ENCODE data around the gene SAMD4A. TPM values are rescaled to one million over a fixed set of nuclear protein-coding genes. Genes with fewer than 3 reads are reported as not detected.

SAMD4A gene
- total and polyA plus RNA-seq, 2 of the 4 experiments (the other 2 are of a cell fraction), result 22.9 to 38.2 TPM

GRCh38 chr14:54617467-54617866 lies 50.5 kb downstream of the SAMD4A start:
- no CpG with 5 or more reads among the region's 3 CpGs for WGBS, 2 experiments (ENCODE audit: extremely low coverage in 2 of 2, insufficient read length in 1 of 2)
- TF ChIP-seq BHLHE40 (IDR thresholded peaks at IDR 0.05; ENCODE audit: low read depth, low read length) (no peak), ELK1 (IDR thresholded peaks at IDR 0.05; ENCODE audit: borderline replicate concordance, low read depth, low read length) (no peak), CEBPB (IDR thresholded peaks at IDR 0.05; ENCODE audit: low read depth, low read length) (no peak), FOS (IDR thresholded peaks at IDR 0.05; ENCODE audit: low read depth, low read length) (peak; percentile 48; the same call in 1 of the 2 replicates), POLR2A (IDR thresholded peaks at IDR 0.05; ENCODE audit: low read depth, low read length) (no peak), MAFK (IDR thresholded peaks at IDR 0.05; ENCODE audit: low read depth, low read length) (peak; percentile 45; the same call in 1 of the 2 replicates), NFE2L2 (IDR thresholded peaks at IDR 0.05; ENCODE audit: low read depth, low read length) (peak; percentile 32; the same call in 1 of the 2 replicates), RAD21 (IDR thresholded peaks at IDR 0.05; ENCODE audit: low read length) (no peak)

More at GRCh38 chr14:54617467-54617866, 50.5 kb downstream of the SAMD4A start:
- H2AK9ac ChIP-seq (replicated peaks; ENCODE audit: low read depth, low read length, poor library complexity), result no peak overlapping the region
- H2BK20ac ChIP-seq (ENCODE audit: low read depth, low read length), result no peak overlapping the region
- no peak overlapping the region for H3K4ac ChIP-seq (ENCODE audit: low read depth, low read length)
- no peaks in the 10 kb centered on the region for H3K27me3 ChIP-seq (ENCODE audit: control insufficient read depth, insufficient read depth, low read length)
- H4K91ac ChIP-seq (ENCODE audit: insufficient read depth, low read depth, low read length), result no peak overlapping the region
- no peak overlapping the region for H3K27ac ChIP-seq (ENCODE audit: insufficient read depth, low read length)
- BruUV-seq (replicated peaks), result no TSS peak
- no peak overlapping the region for H3K23ac ChIP-seq (ENCODE audit: low read depth, low read length)
- ChIA-PET POLR2A (ENCODE audit: unreplicated experiment) (no interaction called here), CTCF (no interaction called here)
- H3K4me2 ChIP-seq (ENCODE audit: low read depth, low read length), result no peak overlapping the region; the same call in 1 of the 2 replicates
- DNase-seq (peak; percentile 50), ATAC-seq (ENCODE audit: low read depth) (no peak)
- H3K9ac ChIP-seq (ENCODE audit: low read depth, low read length), result no peak overlapping the region
- H3K36me3 ChIP-seq (ENCODE audit: control insufficient read depth, insufficient read depth, low read length), result no peaks in the 10 kb centered on the region; the same call in 1 of the 2 replicates
- H4K20me1 ChIP-seq (ENCODE audit: insufficient read depth, low read length), result peaks cover 20% of the 10 kb centered on the region; the same call in 1 of the 2 replicates
- intact Hi-C loops (cut with micrococcal nuclease), result no loop called here
- H3K14ac ChIP-seq (replicated peaks; ENCODE audit: low read depth, low read length), result no peak overlapping the region
- H2AK5ac ChIP-seq (ENCODE audit: low read depth, low read length), result no peak overlapping the region
- H3K9me3 ChIP-seq (ENCODE audit: control insufficient read depth, insufficient read depth, low read length), result no peaks in the 10 kb centered on the region
- no peak overlapping the region for H3K56ac ChIP-seq (ENCODE audit: extremely low read depth, insufficient read depth, low read length)
- H2BK5ac ChIP-seq (ENCODE audit: low read depth, low read length, poor library complexity, severe bottlenecking), result no peak overlapping the region
- peaks cover 16% of the 10 kb centered on the region for H3K9me1 ChIP-seq (ENCODE audit: insufficient read depth, low read length)
- no peak overlapping the region for H2AFZ ChIP-seq (replicated peaks; ENCODE audit: low read length, poor library complexity)
- H3K4me1 ChIP-seq (ENCODE audit: control insufficient read depth, insufficient read depth, low read length), result peaks cover 12% of the 10 kb centered on the region
- H2BK120ac ChIP-seq (ENCODE audit: low read depth, low read length), result no peak overlapping the region
- no peak overlapping the region for H4K5ac ChIP-seq (ENCODE audit: low read depth, low read length)
- H3K18ac ChIP-seq (ENCODE audit: low read depth, low read length), result no peak overlapping the region; the same call in 1 of the 2 replicates
- in situ Hi-C loops (cut with MboI; ENCODE audit: low sequenced_read_pairs), result no loop called here
- peaks cover 44 to 73% of the 10 kb centered on the region in 2 experiments for H3K79me1 ChIP-seq (ENCODE audit: low read depth in 1 of 2, low read length in 2 of 2)
- H2BK15ac ChIP-seq (ENCODE audit: low read depth, low read length), result no peak overlapping the region
- no peak overlapping the region for H3K4me3 ChIP-seq (ENCODE audit: insufficient read depth, low read depth, low read length)
- H4K8ac ChIP-seq (ENCODE audit: low read depth in 2 of 2, low read length in 2 of 2), result no peak overlapping the region
- dilution Hi-C loops (cut with HindIII; ENCODE audit: low sequenced_read_pairs, unreplicated experiment), result no loop called here
